ENCODE data around the gene ATP8A1.
"Not testable (repeated sequence)": the region's sequence is repeated elsewhere in the genome, so short reads cannot be mapped to it uniquely, and the experiment has no call there.

The ATP8A1 gene

DNA sequence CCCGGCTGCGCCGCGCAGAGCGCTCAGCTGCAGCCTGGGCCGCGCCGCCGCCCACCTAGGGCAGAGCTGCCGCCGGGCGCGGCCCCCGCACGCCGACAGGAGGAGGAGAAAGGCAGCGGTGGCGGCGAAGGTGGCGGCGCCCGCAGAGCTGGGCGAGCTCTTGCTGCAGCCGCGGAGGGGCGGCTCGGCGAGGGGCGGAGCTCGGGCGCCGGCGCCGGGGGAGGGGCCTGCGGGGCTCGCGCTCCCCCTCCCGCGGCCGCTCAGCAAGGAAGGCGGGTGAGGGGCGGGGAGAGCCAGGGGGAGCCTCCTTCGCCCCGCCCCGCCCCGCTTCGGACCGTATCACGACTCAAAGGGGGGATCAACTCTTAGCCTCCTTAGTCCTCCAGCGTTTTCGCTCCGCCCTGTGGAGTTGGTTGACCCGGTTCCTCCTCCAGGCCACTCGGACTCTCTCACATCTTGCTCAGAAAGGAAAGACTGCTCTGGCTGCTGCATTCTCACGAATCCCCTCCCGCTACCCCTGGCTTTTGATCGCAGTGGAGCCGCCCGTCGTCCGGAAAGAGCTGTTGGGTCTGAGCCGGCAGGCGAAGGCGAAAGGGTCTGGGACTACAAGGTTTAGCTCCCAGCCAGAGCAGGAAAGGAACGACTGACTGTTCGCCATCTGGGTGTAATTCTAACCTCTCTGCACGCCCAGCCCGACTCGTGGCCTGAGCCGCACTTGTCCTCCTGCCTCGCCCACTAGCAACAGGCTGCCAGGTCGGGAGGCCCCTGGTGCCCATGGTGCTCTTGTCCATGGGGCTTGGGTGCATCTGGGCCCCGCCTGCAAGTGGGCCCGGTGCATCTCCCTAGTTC lies at the start of gene ATP8A1:
TSS of gene ATP8A1 (minus strand) at position 162 of the 849 bp plus-strand sequence. CDS start 232 bp downstream, outside the sequence.
- DNase-seq: peak; percentile 93

DNA sequence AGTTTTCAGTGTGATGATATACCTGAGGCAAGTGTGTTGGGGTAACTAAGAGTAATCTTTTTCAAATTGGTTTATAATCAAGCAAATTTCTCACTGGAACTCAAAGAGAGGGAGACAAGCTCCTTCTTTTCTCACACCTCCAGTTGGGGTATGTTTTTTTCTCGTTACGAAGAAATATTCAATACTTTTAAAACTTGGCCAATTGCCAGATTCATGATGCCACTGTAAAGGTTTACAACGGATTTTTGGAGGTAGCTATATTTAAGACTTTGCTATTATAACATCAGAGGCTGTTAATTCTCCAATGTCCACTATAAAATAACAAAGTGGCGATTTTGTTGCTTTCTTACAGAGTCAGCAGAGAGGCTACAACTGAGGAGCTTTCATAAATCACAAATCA lies 49.2 kb upstream of the ATP8A1 start:
- DNase-seq: no peak

DNA sequence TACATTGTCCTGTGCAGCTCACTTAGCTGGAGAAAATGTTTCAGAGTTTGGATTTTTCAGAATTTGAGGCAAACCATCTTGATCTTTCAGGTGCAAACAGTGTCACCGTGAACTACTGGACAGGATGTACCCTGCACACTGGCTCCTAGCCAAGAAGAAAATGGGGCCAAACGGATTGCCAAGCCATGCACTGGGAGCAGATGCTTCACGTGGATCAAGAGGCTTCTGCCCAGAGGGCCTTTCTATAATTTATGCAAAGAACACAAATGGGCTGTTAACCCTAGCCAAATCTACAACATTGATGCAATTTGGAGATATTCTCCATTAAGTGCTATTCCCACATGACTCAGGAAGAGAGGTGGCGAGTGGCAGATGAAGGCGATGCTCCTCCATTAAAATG lies 46.9 kb upstream of the ATP8A1 start:
- DNase-seq: no peak

DNA sequence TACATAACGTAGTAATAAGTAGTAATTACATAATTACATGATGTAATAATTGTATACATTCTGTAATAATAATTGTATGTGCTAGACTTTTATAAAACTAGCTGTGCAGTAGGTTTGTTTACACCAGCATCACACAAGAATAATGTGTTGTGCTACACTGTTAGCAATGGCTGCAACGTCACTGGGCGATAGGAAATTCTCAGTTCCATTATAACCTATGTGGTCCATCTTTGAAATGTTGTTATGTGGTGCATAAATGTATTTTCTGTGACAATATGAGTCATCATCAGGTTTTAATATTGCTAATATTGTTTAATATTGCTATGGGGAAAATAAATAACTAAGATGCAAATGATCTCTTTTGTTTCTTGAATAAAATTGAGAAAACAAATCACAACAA lies 46.0 kb upstream of the ATP8A1 start:
- DNase-seq: no peak

- not testable (repeated sequence) for DNase-seq
Observed at GRCh38 chr4:42701780-42702179, 44.9 kb upstream of the ATP8A1 start.

DNA sequence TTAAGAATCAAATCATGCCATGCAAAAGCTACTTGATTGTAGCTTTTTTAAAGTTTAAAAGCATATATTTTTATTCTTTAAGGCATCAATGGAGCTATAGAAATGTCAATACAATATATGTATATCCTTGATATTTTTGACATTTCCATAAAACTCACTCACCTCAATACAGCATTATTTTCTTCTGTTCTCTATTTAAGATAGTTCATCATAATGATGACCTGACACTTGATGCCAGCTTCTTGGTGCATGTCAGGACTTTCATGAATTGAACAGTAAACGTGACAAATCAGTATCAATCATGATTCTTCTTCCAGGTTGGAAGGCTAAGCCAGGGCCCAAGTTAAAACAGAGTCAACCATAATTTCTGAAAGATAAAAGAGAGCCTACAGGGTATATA lies 33.6 kb upstream of the ATP8A1 start:
- DNase-seq: no peak

DNA sequence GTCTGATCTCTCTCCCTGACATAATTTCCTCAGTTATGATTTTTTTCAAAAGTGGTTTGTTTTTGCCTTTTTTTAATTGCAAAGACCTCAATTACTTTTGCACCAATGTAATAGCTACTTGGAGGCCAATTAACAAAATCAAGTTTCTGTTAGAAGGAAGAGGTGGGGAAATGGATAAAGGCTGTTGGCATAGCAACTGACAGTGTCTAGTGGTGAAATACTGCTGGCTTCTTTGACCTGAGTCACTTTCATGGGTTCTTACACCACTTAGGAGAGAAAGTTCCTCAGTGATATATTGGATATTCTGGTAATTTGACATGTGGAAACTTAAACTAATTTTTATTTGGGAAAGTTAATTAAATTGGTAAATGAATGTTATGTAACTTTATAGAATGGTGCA lies 26.5 kb upstream of the ATP8A1 start:
- DNase-seq: no peak

DNA sequence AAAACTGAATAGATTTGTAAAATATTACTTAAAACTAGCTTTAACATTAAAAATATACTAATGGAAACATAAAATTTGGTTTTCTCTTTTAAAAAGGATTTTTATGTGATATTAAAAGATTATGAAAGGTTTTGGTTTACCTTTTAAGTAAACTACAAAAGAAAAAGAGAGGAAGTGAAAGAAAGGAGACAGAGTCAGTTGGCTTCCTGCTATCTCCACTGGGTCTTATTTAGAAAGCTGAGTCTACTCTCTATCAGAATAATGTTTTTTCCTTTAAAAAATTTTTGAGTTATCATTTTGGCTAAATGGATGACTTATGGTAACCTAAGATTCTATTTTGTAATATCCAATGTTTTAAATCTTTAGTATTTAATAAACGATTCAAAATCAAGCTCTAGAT lies 21.6 kb upstream of the ATP8A1 start:
- DNase-seq: no peak

- DNase-seq: no peak
Observed at GRCh38 chr4:42676066-42676951, 19.4 kb upstream of the ATP8A1 start.

DNA sequence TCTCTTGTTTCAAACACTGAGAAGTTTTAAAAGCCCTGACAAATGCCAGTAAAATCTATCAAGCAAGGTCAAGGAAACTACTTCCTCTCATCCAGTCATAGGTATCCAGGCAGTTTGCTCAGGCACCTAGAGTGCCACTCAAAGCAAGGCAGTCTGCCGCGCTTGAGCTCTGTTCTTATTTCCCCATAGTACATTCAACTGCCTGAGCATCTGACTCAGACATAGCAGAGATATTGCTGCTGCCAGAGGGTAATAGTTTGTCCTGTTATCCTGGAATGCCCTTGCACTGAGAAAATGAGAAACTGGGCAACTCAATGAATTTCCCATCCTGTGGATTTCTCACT lies 16.1 kb upstream of the ATP8A1 start:
- no peak for DNase-seq

GRCh38 chr4:42672359-42673081 lies 15.6 kb upstream of the ATP8A1 start:
- no peak for DNase-seq

DNA sequence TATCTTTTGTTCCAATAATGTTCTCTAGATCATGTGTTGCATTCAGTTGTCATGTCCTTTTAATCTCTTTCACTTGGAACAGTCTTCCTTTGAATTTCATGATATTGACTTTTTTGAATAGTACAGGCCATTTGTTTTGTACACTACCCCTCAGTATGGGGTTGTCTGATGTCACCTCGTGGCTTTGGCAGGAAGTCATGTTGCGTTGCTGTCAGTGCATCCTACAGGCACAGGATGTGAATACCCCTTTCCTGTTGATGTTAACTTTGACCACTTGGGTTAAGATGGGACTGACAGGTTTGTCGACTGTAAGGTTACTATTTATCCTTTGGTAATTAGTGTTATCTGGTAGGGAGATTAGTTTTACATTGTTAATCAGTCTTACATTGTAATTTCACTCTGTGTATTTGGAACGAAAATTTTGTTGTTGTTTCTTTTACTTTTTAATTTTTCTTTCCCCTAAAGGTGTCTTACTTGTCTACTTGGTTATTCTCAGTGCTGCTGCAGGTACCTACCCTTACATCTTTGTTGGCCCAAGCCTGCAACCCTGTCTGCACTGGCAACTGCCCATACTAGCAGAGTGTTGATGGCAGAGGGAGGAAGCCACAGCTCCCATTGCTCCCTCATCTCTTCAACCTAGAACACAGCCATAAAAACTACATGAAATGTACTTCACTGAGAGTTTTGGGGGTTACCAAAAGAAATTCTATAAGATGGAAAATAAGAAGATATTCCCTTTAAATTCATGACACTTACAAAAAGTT lies 14.7 kb upstream of the ATP8A1 start:
- no peak for DNase-seq

GRCh38 chr4:42658261-42658660 lies 1.4 kb upstream of the ATP8A1 start:
- no peak for DNase-seq

GRCh38 chr4:42656679-42656943 lies 294 bp downstream of the ATP8A1 start:
- no peak for DNase-seq

- peak; percentile 38 for DNase-seq
Observed at GRCh38 chr4:42655921-42656678, 805 bp downstream of the ATP8A1 start.

GRCh38 chr4:42655269-42655637 lies 1.7 kb downstream of the ATP8A1 start:
- no peak for DNase-seq

DNA sequence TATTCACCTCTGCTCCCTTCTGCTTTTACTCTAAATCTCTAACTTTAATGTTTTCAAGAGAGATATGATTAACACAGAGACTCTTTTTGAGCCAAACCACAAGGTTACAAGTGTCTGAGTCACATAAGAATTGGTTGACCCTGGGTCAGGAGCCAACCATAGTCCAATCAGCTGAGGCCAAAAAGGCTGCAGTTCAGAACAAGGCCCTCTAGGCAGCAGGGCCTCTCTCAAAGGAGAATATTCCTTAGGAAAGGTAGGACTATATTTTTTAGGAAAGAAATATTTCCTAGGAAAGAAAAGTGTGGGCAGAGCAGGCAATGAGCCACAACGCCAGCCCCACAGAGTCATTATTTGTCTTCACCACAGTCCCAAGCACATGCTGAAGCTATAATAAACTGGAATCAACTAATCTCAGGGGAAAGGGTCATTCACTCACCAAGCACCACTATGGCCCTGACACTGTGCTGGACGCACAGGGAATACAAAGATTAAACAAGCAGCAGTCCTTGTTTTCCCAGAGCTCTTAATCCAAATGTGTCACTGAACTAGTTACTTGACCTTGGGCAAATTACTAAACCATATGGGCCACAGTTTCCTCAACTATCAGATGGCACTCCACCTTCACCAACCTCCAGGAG lies 2.2 kb downstream of the ATP8A1 start:
- no peak for DNase-seq

DNA sequence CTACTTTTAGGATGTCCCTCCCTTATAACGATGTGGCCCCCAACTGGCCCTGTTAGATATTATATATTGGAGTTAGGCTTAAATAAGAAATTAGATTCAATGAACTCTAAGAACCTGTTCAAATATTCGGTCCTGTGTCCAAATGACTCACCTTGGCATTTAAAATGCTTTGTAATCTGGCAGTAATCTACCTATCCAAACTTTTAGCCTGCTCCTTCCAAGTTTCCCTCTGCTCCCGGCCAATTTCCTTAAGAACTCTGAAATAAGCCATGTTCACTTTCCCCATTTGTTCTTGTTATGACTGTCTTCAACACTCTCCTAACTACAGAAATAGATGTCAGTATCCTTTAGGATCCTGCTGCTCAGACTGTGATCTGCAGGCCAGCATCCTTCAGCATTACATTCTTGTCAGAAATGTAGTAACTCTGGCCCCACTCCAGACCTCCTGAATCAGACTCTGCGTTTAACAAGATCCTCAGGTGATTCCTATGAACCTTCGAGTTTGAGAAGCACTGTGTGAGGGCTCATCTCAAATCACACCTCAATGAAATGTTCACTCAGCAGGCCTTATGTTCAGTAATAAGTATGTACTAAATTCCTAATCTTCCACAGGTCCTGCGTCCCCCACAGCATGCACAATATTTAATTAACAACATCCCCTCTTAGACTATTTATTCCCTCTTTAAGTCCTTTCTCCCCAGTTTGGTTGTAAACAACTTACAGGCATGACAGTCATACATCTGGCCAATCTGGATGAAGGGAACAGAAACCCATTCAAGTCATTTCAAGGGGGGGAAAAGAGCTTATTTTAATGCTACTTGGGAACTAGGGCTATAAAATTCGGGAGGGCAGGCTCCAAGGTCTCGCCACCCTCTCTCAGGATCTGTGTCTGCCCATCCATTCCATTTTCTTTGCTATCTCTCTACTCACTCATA lies 3.0 kb downstream of the ATP8A1 start:
- DNase-seq: no peak

DNA sequence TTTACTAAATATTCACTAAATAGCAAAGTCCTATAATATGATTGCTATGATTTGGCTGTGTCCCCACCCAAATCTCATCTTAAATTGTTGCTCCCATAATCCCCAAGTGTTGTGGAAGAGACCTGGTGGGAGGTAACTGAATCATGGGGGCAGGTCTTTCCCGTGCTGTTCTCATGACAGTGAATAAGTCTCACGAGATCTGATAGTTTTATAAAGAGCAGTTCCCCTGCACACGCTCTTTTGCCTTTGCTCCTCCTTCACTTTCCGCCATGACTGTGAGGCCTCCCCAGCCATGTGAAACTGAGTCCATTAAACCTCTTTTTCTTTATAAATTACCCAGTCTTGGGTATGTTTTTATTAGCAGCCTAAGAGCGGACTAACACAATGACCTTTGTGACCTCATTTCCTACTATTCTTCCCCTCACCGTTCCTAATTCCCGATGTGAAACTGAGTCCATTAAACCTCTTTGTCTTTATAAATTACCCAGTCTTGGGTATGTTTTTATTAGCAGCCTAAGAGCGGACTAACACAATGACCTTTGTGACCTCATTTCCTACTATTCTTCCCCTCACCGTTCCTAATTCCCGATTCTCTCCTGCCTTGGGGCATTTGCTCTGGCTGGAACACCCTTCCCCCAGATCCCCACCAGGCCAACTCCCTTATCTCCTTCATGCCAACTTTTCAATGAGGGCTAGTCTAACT lies 4.2 kb downstream of the ATP8A1 start:
- DNase-seq: not testable (repeated sequence)

GRCh38 chr4:42649870-42650269 lies 7.0 kb downstream of the ATP8A1 start:
- DNase-seq: no peak

Measured in stimulated activated naive CD4-positive, alpha-beta T cell treated with Interleukin-2 at 50 U/mL for 16 hours (primary cell).